NOMO-1 treated with dmso at 0.1 percent for 144 hours (cell line): ENCODE measurements around the gene ITGB6.

Source experiments
- DNase-seq: peaks from one replicate; lab custom pipeline; 2025; ENCODE audit not compliant: unreplicated experiment; lab: John Stamatoyannopoulos, UW

Gene ITGB6, protein sequence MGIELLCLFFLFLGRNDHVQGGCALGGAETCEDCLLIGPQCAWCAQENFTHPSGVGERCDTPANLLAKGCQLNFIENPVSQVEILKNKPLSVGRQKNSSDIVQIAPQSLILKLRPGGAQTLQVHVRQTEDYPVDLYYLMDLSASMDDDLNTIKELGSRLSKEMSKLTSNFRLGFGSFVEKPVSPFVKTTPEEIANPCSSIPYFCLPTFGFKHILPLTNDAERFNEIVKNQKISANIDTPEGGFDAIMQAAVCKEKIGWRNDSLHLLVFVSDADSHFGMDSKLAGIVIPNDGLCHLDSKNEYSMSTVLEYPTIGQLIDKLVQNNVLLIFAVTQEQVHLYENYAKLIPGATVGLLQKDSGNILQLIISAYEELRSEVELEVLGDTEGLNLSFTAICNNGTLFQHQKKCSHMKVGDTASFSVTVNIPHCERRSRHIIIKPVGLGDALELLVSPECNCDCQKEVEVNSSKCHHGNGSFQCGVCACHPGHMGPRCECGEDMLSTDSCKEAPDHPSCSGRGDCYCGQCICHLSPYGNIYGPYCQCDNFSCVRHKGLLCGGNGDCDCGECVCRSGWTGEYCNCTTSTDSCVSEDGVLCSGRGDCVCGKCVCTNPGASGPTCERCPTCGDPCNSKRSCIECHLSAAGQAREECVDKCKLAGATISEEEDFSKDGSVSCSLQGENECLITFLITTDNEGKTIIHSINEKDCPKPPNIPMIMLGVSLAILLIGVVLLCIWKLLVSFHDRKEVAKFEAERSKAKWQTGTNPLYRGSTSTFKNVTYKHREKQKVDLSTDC

DNA sequence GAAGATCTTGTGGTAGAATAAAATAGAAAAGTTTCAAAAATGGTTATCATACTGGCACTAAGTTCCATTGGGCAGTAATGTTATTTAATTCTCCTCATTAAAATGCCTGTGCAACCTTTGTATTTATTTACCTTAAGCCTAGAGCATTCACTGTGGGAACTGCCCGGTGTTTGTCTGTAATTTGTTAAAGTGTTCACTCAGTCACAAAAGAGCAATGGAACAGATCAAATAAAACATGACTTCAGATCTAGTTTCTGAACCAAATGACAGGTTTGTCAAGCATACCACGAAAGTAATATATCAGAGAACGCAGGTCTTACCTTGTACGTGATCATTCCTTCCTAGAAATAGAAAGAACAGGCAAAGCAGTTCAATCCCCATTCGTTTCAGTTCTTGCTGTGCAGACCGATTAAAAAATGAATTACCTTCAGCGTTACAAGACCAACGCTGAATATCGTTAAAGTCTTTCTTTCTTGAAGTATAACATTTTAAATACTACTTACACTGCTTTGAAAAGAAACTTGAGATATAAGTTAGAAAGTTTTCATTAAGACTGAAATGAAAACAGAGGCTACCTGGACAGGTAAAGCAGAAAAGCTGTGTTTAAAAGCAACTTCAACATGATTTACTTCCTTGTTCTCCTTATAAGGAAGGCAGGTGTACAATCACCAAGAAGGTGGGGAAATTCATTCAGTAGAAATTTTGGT, at the start of gene ITGB6:
ITGB6 (minus strand) TSS at position 590 of the 707 bp plus-strand sequence; CDS start at position 381, 209 bp downstream.
- DNase-seq, result no peak

DNA sequence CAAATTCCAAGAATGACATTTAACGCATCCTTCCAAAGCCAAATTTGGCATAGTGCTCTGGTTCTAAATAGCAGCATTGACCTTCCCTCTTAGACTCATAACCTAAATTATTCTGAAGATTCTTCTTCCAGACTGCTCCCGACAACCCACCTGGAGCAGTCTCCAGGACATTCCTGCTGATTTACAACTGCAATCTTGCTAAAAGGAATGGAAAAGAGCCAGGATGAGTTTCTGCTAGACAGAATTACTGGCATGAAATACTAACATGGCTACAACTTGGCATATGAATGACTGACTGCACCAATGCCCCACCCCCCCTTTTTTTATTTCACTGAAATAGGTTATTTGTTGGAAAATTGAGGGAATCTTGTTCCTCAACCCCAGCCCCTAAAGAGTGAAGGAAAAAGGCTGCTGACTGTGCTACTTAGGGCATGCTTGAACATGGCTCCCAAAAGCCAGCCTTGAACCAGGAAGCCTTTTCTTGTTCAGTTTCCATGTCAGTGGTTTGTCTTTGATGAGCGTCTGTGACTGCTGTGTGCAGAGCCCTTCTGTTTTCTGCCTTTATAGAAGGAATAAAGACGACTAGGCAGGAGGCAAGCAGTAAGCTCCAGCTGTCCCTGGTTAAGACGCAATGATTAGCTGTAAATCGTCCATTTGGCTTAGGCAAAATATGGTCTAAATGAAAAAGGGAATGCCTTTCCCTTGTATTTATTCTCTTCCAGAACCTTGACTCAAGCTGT, 47.4 kb upstream of the ITGB6 start:
- DNase-seq, result no peak

DNA sequence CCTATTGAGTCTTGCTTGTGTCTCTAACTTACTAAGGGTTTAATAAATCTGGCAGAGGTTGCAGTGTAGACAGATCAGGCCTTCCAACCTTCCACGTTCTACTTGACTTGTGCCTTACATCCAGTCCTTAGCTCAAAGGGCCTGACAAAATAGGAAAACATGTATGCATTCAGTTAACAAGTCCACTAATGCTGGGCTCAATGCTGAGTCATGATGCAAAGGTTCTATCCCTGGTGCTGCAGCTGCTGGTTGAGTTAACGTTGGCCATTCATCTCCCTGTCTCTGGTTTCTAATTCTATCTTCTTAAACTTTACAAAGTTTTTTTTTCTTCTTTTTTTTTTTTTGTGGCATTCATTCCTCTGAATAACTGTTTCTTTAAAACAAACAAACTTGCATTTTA, 46.3 kb upstream of the ITGB6 start:
- no peak for DNase-seq

DNA sequence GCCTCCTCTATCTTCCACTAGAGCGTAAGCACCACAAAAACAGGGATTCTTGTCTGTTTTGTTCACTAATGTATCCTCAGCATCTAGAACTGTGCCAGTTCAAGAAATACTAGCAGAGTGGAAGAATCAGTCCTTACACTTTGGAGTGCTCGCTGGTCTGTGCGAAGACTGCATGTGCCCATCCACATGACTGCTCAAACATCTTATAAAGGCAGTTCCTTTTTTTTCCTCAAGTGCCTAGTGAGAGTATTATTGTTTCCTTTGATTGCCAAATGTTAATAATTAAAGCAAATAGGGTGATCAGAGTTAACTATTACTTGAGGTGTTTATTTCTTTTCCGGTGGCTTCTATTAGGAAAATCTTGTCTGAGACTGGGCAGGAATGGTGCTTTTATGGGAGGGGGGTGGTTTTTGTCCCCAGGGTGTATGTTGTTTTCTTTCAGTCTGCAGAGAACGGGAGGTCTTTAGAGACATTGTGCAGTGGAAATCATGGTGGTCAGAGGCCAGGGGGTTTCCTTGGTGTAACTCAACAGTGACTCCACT, 45.6 kb upstream of the ITGB6 start:
- DNase-seq, result no peak

DNA sequence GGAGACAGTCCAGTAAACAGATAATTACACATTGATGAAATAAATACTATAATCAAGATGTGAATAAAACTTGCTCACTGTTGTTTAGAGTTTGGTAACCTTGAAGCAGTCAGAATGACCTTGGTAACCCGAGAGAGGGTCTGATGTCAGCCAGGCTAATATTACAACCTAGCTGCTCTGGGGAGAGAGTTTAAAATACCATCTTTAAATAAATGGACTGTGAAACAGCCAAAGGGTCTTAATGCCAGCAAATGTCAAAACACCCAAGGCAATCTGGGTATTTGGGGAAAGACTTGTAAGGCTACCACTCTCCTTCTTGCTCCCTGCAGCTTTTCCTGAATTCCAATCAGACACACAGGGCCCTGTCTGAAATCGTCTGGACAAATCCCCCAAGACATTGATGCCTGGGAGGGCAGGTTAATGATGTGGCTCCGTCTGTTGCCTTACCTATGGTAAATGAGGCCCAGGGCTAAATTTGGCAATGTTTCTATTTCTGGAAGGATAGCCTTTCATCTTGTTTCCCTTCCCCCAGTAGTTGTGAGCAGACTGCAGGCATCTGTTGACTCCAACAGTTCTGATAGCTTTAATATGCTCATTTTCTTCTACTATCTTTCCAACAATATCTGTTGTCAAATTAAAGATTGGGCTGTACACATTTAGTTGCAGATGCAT, 43.0 kb upstream of the ITGB6 start:
- no peak for DNase-seq

DNA sequence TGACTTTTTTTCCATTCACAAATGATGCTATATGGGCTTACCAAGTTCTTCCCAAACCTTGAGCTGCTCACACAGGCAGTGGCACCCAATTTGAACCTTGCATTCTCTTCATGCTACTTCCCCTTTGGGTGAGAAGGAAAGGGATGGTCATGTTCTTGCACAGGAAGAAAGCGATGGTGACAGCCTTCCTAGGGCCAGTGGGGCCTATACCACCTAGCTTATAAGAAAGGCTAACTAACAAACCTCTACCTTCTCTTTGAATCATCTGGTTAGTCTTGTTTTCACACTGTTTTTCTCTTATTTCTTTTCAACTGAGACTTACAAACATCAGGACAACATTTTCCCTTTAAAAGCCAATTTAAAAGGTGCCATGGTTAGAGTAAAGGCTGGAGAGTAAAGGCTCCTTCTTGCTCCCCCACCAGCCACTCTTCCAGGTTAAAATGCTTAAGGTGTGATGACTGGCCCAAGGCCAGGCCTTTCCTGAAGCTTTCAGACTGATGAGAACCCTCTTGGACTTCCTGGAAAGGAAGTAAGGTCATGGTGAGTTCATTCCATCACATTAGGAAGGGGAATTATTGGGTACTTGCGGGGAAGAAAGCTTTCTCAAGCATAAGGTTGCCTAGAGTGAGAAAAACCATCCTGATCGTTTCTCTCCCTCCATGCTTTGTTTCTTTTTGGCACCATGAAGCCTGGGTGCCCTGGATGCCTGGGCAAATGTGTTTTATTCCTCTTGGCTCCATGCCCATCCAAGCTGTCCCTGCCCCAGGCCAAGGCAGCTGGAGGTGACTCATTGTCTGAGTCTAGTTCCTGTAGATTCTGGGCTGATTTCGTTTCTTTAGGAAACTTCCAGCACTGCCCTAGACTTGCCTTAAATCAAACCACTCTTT, 41.4 kb upstream of the ITGB6 start:
- DNase-seq, result no peak

DNA sequence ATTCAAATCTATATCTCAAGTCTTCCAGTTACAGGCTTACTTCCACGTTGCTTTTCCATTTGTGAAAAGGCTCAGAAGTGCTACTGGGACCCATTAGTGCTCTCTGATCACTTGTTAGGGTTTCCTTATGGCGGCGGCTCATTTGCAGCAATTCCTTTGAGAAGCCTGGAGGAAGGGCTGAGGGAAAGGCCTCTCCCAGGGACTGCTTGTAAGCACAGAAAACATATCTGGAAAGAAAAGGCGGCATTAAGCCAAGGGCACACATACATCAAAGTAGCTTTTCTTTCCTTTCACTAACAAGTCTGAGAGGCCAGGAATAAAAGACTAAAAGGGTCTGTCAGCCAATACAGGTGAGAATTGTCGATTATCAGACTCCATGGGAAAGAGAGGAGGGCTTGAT, 39.4 kb upstream of the ITGB6 start:
- DNase-seq, result no peak

DNA sequence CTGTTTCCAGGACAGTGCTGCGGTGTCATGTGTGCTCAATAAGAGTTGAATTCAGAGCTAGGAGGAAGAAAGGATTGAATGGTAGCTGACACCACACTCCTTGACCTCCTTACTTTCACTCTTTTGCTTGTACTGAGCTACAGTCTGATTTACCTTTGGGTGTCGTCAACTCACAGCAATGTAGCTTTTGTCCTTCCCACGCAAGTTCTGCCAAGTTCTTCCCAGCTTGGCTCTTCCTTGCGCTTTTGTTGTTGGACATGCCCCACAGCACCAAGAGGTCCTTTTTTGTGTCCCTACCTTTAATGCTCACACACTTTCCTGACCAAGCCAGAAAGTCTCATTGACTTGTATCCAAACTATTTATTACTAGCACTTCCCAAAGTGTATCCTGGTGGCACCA, 38.3 kb upstream of the ITGB6 start:
- no peak for DNase-seq

DNA sequence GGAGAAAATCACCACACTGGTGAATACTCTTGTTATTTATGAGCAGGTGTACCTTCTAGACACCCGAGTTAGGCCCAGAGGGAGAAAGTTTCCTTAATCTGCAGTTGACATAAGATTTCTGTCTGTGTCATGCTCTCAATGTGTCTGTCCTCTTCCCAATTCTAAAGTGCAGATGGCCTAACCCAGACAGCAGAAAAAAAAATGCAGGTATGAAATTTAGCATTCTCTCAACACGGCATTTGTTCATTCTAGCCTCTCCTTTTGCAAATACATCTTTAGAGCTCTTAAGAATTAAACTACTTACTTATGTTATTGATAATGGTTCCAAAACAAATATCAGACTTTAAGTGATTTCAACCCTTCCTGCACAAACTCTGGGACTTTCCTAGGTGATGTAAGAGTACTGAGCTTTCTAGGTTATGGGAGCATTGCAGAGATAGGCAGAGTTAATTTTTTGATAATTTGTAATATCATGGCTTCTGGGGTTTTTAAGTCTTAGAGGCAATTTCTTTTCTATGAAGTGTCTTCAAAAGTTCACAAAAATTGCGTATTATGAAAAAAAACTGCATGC, 32.9 kb upstream of the ITGB6 start:
- no peak for DNase-seq

DNA sequence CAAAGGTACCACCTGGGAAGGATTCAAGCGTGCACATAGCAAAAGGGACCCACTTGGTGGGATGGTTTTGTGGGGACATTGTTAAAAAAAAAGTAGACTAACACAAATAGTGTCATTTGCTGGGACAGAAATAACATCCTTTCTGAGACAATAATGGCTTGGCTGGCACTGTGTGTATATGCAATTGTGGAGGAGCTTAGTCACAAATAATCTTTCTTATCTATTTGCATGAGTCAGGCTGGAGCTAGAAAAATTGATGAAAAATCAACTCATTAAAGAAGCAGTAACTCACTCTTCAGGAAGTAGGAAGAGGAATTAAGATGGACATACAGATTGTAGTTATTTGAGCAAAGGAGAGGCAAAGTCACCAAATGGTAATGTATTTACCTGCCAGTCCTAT, 29.5 kb upstream of the ITGB6 start:
- no peak for DNase-seq

DNA sequence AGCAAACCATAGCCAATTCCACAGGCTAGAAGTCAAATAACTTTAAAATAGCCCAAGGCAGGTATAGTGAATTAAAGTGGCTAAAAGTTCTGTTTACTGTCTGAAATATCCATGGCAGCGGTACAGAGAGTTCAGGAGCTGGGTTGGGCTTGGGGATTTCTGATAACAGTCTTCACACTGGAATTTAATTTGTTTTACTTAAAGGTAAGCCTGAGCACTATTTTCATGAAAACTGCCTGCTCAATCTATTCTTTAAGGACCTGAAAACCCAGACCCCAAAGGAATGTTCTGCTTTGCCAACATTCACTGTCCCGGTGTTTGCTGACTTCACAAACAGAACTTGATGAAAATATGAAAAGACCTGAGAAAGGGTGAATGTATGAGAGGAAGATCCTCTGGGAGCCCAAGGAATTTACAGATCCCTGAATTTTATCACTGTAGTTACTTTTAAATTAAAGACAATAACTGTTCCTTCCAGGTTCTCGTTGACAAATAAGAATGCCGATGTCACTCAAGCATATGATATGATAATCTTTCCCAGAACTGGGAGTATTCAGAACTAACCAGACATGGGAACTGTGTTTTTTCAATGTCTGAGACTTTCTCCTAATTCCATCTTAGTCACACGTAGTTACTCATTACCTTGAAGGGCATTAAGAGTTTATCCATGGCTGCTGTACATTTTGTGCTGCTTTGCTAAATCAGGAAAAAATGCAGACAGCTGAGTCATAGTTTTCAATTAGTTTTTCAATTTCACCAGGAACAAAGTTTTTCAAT, 28.3 kb upstream of the ITGB6 start:
- DNase-seq, result no peak

DNA sequence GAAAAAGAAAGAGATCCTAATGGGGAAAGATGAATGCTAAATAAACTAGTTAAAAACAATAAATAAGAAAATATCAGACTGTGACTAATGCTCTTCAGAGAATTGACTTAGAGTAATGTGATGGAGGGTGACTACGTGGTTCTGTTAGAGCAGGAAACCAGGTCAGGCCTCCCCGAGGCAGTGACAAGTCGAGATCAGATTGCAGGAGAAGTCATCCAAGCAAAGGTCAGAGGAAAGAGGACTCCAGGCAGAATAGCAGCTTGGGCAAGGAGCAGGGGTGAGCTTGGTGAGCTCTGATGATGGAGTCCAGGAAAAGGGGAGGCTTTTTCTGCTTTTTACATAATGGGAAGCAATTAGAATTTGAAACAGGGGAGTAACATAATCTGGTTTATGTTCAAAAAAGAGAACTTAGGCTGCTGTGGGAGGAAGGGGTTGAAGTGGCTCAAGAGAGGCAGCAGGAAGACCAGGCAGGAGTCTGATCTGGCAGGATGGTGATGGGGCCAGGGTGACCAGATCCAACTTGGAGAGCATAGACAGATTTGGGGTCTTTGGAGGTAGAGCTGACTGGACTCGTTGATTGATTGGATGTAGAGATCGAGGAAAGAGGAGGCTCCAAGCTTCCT, 27.3 kb upstream of the ITGB6 start:
- DNase-seq, result no peak

DNA sequence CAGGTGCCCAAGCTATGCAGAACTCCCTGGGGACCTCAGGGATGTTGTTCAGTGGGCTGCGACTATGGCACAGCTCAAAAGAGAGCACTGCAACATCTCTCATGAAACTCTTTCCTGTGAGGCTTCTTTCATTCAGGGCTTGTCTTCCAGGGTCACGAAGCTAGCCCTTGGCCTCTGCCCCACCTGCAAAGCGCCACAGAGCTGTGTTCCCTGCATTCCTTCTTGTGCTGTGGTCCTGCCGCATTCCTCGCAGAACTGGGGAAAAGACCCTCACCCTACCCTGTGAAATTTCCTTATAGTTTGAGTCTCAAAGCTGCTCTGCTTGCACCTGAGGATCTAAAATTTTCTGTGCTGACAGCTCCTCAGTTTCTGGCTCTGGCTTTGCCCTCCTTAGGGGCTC, 26.3 kb upstream of the ITGB6 start:
- DNase-seq, result no peak

DNA sequence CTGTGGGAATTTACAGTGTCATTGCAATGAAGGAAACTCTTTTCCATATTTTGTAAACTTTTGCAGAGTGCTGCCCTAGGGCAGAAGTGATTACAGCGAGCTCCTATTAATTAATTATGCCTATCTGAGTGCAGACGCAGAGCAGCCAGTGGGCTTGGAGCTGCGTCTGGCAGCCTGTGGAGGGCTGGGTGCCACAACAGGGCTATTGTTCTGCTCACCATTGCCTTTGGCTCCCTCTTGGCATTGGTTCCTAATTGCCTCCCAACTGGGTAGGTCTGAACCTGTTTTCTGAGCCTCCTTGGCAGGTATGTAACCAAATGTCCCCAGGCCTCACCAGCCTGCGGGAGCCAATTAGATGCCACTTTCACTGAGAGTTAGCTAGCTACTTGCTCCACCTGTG, 25.6 kb upstream of the ITGB6 start:
- DNase-seq, result no peak

DNA sequence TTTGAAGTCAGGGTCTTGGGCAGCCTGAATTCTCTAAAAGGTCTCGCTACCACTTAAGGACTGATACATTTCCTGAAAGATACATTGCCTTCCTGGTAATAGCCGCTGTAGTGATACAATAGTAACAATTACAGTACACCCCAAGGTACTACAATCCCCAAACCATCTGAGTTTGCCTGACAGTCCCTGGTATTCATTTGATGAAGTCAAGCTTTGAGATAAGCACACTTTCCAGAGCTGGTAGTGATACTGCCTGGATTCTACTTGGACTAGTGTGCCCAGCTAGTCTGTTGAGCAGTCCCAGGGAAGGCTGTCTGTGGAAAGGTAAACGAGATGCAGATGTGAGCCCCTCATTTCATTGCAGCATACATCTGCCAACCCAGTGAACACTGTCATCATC, 24.4 kb upstream of the ITGB6 start:
- DNase-seq, result no peak

DNA sequence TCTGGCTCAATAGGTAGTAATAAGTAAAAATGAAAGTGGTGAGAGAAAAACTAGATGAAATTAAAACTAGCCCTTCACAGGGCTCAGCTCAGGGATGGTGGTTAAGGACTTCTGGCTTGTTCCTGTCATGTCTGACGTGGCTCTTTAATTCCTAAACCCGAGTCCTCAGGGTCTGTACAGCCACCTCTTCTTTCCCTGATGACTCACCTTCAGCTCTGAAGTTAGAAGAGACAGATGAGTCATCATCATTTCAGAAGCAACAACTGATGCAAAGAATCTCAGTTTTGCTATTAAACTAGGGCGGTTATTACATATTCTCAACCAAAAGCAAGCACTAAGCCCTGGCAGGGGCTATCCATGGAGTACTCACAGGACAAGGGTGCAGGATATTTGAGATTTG, 24.0 kb upstream of the ITGB6 start:
- DNase-seq, result no peak

DNA sequence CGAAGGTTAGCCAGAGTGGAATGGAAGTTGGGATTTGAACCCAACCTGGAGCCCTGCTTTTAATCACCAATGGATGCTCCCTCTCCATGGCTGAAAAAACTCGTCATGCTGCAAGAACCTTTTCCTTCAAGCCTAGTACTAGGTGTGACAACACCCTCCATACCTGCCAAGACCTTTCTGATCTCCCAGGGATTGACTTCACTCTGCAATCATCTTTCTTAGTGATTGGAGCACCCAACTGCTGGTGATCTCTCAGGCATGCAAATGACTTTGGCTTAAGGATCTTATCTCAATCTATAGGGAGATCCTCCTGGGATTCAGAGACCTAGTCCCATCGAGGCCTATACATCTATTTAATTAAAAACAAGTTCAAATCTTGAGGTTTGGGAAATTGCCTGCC, 23.5 kb upstream of the ITGB6 start:
- no peak for DNase-seq
